Vagina (tissue), 2 donors: ENCODE measurements around the gene HMCN2.

Experiments
- CTCF ChIP-seq, 3 experiments: fragments of 450-650 bp in 2 of 3; fragments of 200-600 bp in 1 of 3; sonication (generic) in 1 of 3; IDR thresholded peaks; one replicate each; pipeline ENCODE4 v1.5.1; 2017 to 2019; ENCODE audit warnings: antibody characterized with exemption in 3 of 3, mild to moderate bottlenecking in 2 of 3, moderate library complexity in 2 of 3
- POLR2A ChIP-seq, 2 donors: fragments of 450-650 bp; IDR thresholded peaks; one replicate each; pipeline ENCODE4 v1.6.1; 2017; ENCODE audit warnings: antibody characterized with exemption in 2 of 2, mild to moderate bottlenecking in 2 of 2, moderate library complexity in 2 of 2

GRCh38 chr9:130479587-130479986, 214.0 kb downstream of the HMCN2 start:
- TF ChIP-seq CTCF (IDR thresholded peaks at IDR 0.05) (no peak), POLR2A (IDR thresholded peaks at IDR 0.05) (no peak)
